MM.1S (cell line): ENCODE measurements around the gene XIST.

Source experiments
- DNase-seq: peaks from one replicate; pipeline ENCODE4 v3.0.0-alpha.2; 2015
- H2AFZ ChIP-seq: fragments of 300-600 bp; sonication (generic); 2 replicates; pipeline ENCODE4 v1.6.0; 2016; ENCODE audit warnings: antibody characterized with exemption, low read length
- H3F3A ChIP-seq: fragments of 300-600 bp; sonication (generic); 2 replicates; pipeline ENCODE4 v1.6.1; 2016; ENCODE audit warnings: mild to moderate bottlenecking, antibody characterized with exemption, low read length, moderate library complexity, mixed read lengths; ENCODE audit not compliant: insufficient read depth
- H3K27ac ChIP-seq: fragments of 300-600 bp; sonication (generic); 2 replicates; pipeline ENCODE4 v1.5.1; 2016; ENCODE audit warnings: mild to moderate bottlenecking, low read length
- H3K27me3 ChIP-seq: fragments of 300-600 bp; sonication (generic); replicated peaks from 2 replicates; pipeline ENCODE4 v1.6.0; 2016; ENCODE audit warnings: low read length; ENCODE audit not compliant: insufficient read depth
- H3K36me3 ChIP-seq: fragments of 300-600 bp; sonication (generic); replicated peaks from 2 replicates; pipeline ENCODE4 v1.6.1; 2016; ENCODE audit warnings: mild to moderate bottlenecking, low read length, mixed read lengths; ENCODE audit not compliant: insufficient read depth
- H3K4me1 ChIP-seq: fragments of 300-600 bp; sonication (generic); 2 replicates; pipeline ENCODE4 v1.6.1; 2016; ENCODE audit warnings: low read length, mixed read lengths
- H3K4me2 ChIP-seq: fragments of 300-600 bp; sonication (generic); 2 replicates; pipeline ENCODE4 v1.6.0; 2016; ENCODE audit warnings: low read depth, low read length
- H3K4me3 ChIP-seq: fragments of 300-600 bp; sonication (generic); 2 replicates; pipeline ENCODE4 v1.5.1; 2016; ENCODE audit warnings: low read length, mixed read lengths
- H3K79me2 ChIP-seq: fragments of 300-600 bp; sonication (generic); 2 replicates; pipeline ENCODE4 v1.6.1; 2016; ENCODE audit warnings: mixed run types, low read length, mixed read lengths
- H3K9ac ChIP-seq: fragments of 300-600 bp; sonication (generic); 2 replicates; pipeline ENCODE4 v1.6.1; 2016; ENCODE audit warnings: low read length, mixed read lengths
- H3K9me2 ChIP-seq: fragments of 300-600 bp; sonication (generic); replicated peaks from 2 replicates; pipeline ENCODE4 v1.6.1; 2016; ENCODE audit warnings: mild to moderate bottlenecking, low read length, mixed read lengths; ENCODE audit not compliant: insufficient read depth
- H3K9me3 ChIP-seq: fragments of 300-600 bp; sonication (generic); replicated peaks from 2 replicates; pipeline ENCODE4 v1.6.1; 2016; ENCODE audit warnings: mild to moderate bottlenecking, low read length, mixed read lengths; ENCODE audit not compliant: insufficient read depth
- H4K20me1 ChIP-seq: fragments of 300-600 bp; sonication (generic); 2 replicates; pipeline ENCODE4 v1.6.1; 2016; ENCODE audit warnings: mild to moderate bottlenecking, low read length, moderate library complexity, mixed read lengths; ENCODE audit not compliant: insufficient read depth
- CTCF ChIP-seq: fragments of 300-600 bp; sonication (generic); IDR thresholded peaks from 2 replicates; pipeline ENCODE4 v1.5.1; 2016; ENCODE audit warnings: antibody characterized with exemption, low read length, mixed read lengths
- EZH2 ChIP-seq: fragments of 300-600 bp; sonication (generic); optimal IDR thresholded peaks from 2 replicates; pipeline ENCODE3; 2017; ENCODE audit warnings: low read depth, mild to moderate bottlenecking, antibody characterized with exemption, low read length, mixed read lengths
- EZH2phosphoT487 ChIP-seq: fragments of 300-600 bp; sonication (generic); IDR thresholded peaks from 2 replicates; pipeline ENCODE4 v1.6.1; 2018; ENCODE audit warnings: antibody characterized with exemption, low read length

XIST gene

GRCh38 chrX:73834219-73834618 lies 18.3 kb downstream of the XIST start:
- H3K36me3 ChIP-seq: no peaks in the 10 kb centered on the region; the same call in 1 of the 2 replicates
- no peaks in the 10 kb centered on the region for H3F3A ChIP-seq
- no peak overlapping the region for H3K4me2 ChIP-seq
- no peak overlapping the region for H2AFZ ChIP-seq
- no peak overlapping the region for H3K27ac ChIP-seq
- no peaks in the 10 kb centered on the region for H3K27me3 ChIP-seq
- TF ChIP-seq EZH2phosphoT487 (no peak), CTCF (no peak), EZH2 (no peak)
- H3K79me2 ChIP-seq: peaks cover 85% of the 10 kb centered on the region
- no peak overlapping the region for H3K4me3 ChIP-seq
- no peaks in the 10 kb centered on the region for H3K9me2 ChIP-seq
- H3K9ac ChIP-seq: no peak overlapping the region
- H3K9me3 ChIP-seq: no peaks in the 10 kb centered on the region
- peaks cover 55% of the 10 kb centered on the region for H4K20me1 ChIP-seq
- no peaks in the 10 kb centered on the region for H3K4me1 ChIP-seq
- DNase-seq: no peak

GRCh38 chrX:73832319-73832718 lies 20.2 kb downstream of the XIST start:
- Histone ChIP-seq H4K20me1 (peaks cover 37% of the 10 kb centered on the region), H3K4me1 (no peaks in the 10 kb centered on the region)

GRCh38 chrX:73831500-73831899 lies 21.0 kb downstream of the XIST start:
- H4K20me1 ChIP-seq: peaks cover 32% of the 10 kb centered on the region
- no peaks in the 10 kb centered on the region for H3K9me2 ChIP-seq
- TF ChIP-seq CTCF (no peak), EZH2 (no peak)
- no peak overlapping the region for H3K27ac ChIP-seq
- no peaks in the 10 kb centered on the region for H3K9me3 ChIP-seq
- H3K36me3 ChIP-seq: peaks cover 3% of the 10 kb centered on the region; the same call in 1 of the 2 replicates
- H3K4me3 ChIP-seq: no peak overlapping the region
- no peaks in the 10 kb centered on the region for H3F3A ChIP-seq
- no peak overlapping the region for H3K4me2 ChIP-seq
- peaks cover 69% of the 10 kb centered on the region for H3K79me2 ChIP-seq
- no peaks in the 10 kb centered on the region for H3K27me3 ChIP-seq
- no peak overlapping the region for H3K9ac ChIP-seq
- no peaks in the 10 kb centered on the region for H3K4me1 ChIP-seq
- no peak for DNase-seq
- no peak overlapping the region for H2AFZ ChIP-seq

More at GRCh38 chrX:73832319-73832718, 20.2 kb downstream of the XIST start:
- H3K79me2 ChIP-seq: peaks cover 77% of the 10 kb centered on the region
- H3F3A ChIP-seq: no peaks in the 10 kb centered on the region
- no peak overlapping the region for H3K27ac ChIP-seq
- no peak for DNase-seq
- TF ChIP-seq CTCF (no peak), EZH2 (no peak), EZH2phosphoT487 (no peak)
- no peak overlapping the region for H3K9ac ChIP-seq
- no peaks in the 10 kb centered on the region for H3K9me2 ChIP-seq
- no peaks in the 10 kb centered on the region for H3K27me3 ChIP-seq
- H3K36me3 ChIP-seq: no peaks in the 10 kb centered on the region; the same call in 1 of the 2 replicates
- H2AFZ ChIP-seq: no peak overlapping the region
- H3K4me2 ChIP-seq: no peak overlapping the region
- no peaks in the 10 kb centered on the region for H3K9me3 ChIP-seq
- H3K4me3 ChIP-seq: no peak overlapping the region
